ENCODE results near the gene UMPS.
"Not testable (repeated sequence)": the region's sequence is repeated elsewhere in the genome, so short reads cannot be mapped to it uniquely, and the experiment has no call there.

UMPS gene

DNA sequence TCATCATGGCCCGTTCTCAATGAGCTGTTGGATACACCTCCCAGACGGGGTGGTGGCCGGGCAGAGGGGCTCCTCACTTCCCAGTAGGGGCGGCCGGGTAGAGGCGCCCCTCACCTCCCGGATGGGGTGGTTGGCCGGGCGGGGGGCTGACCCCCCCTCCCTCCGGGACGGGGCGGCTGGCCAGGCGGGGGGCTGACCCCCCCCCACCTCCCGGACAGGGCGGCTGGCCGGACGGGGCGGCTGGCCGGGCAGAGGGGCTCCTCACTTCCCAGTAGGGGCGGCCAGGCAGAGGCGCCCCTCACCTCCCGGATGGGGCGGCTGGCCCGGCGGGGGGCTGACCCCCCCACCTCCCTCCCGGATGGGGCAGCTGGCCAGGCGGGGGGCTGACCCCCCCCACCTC, 19.6 kb downstream of the UMPS start:
- WGBS, 2 experiments = 92 to 94% methylated on average over 10 to 14 of the region's 27 CpGs
- H3K4me1 ChIP-seq (ENCODE audit: control insufficient read depth, insufficient read depth, low read length); H3K27ac ChIP-seq (ENCODE audit: insufficient read depth, low read depth, low read length, poor library complexity, severe bottlenecking); H3K9me3 ChIP-seq (ENCODE audit: control insufficient read depth, low read length); H3K27me3 ChIP-seq (ENCODE audit: control insufficient read depth, insufficient read depth, low read length, poor library complexity, severe bottlenecking); H3K4me3 ChIP-seq (ENCODE audit: insufficient read depth, low read depth, low read length): not testable (repeated sequence)
- H3K36me3 ChIP-seq (ENCODE audit: control insufficient read depth, insufficient read depth, low read length) = peaks cover 13% of the 10 kb centered on the region

DNA sequence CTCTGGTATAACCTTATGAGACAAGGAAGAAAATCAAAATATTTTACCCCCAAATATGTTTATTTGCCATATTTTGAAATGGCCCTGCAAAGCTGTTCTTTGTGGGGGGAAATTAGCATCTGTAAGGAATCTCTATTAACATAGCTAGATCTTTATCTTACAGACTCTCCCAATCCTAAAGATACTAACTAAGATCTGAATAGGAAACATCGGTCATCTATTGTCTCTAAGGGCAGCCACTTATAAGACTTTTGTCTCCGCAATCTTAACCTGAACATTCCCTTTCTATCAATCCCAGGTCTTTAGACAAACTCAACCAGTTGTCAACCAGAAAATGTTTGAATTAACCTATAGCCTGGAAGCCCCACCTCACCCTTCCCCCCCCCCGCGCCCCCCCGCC, 21.2 kb downstream of the UMPS start:
- no peaks in the 10 kb centered on the region for H3K27me3 ChIP-seq (ENCODE audit: control insufficient read depth, insufficient read depth, low read length, poor library complexity, severe bottlenecking)
- H3K36me3 ChIP-seq (ENCODE audit: control insufficient read depth, insufficient read depth, low read length) = no peaks in the 10 kb centered on the region
- no peak overlapping the region for H3K4me3 ChIP-seq (ENCODE audit: insufficient read depth, low read depth, low read length)
- no peaks in the 10 kb centered on the region for H3K4me1 ChIP-seq (ENCODE audit: control insufficient read depth, insufficient read depth, low read length)
- no peak overlapping the region for H3K27ac ChIP-seq (ENCODE audit: insufficient read depth, low read depth, low read length, poor library complexity, severe bottlenecking)
- 48 to 70% methylated on average over 2 to 5 of the region's 5 CpGs for WGBS, 2 experiments
- no peaks in the 10 kb centered on the region for H3K9me3 ChIP-seq (ENCODE audit: control insufficient read depth, low read length)

DNA sequence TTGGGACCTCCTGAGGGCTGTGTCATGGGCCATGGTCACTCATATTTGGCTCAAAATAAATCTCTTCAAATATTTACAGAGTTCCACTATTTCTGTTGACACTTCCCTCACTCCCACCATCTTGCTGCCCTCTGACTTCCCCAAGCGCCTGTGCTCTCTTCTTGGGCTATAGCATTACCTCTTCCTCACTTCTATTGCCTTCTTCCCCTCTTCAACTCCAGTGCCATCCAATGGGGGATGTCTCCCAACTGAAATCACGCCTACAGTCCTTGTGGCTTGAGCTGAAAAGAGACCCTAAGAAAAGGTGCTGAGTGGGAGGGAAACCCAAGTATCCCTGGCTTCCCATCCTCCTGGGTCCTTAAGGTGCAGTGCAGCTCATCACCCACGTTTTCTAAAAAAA, 21.8 kb downstream of the UMPS start:
- no peaks in the 10 kb centered on the region for H3K27me3 ChIP-seq (ENCODE audit: control insufficient read depth, insufficient read depth, low read length, poor library complexity, severe bottlenecking)
- H3K27ac ChIP-seq (ENCODE audit: insufficient read depth, low read depth, low read length, poor library complexity, severe bottlenecking) = no peak overlapping the region
- no peak overlapping the region for H3K4me3 ChIP-seq (ENCODE audit: insufficient read depth, low read depth, low read length)
- H3K4me1 ChIP-seq (ENCODE audit: control insufficient read depth, insufficient read depth, low read length) = no peaks in the 10 kb centered on the region
- 93 to 95% methylated on average over 3 of the region's 3 CpGs for WGBS, 2 experiments
- no peaks in the 10 kb centered on the region for H3K36me3 ChIP-seq (ENCODE audit: control insufficient read depth, insufficient read depth, low read length)
- no peaks in the 10 kb centered on the region for H3K9me3 ChIP-seq (ENCODE audit: control insufficient read depth, low read length)

DNA sequence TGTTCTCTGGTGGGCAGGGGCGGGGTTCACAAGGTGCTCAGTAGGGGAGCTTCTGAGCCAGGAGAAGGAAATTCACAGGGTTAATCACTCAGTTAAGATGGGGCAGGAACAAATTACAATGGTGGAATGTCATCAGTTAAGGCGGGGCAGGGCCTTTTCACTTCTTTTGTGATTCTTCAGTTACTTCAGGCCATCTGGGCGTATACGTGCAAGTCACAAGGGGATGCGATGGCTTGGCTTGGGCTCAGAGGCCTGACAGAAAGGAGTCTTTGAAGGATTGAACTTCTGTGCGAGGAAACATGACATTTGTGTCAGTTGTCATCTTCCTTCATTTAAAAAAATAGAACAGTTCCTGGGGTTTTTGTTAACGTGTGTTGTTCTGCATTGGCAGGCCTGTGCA, 27.7 kb downstream of the UMPS start:
- not testable (repeated sequence) for H3K27me3 ChIP-seq (ENCODE audit: control insufficient read depth, insufficient read depth, low read length, poor library complexity, severe bottlenecking); H3K36me3 ChIP-seq (ENCODE audit: control insufficient read depth, insufficient read depth, low read length); H3K27ac ChIP-seq (ENCODE audit: insufficient read depth, low read depth, low read length, poor library complexity, severe bottlenecking); H3K9me3 ChIP-seq (ENCODE audit: control insufficient read depth, low read length); H3K4me3 ChIP-seq (ENCODE audit: insufficient read depth, low read depth, low read length)
- 70 to 74% methylated on average over 7 of the region's 7 CpGs for WGBS, 2 experiments
- peaks cover 12% of the 10 kb centered on the region for H3K4me1 ChIP-seq (ENCODE audit: control insufficient read depth, insufficient read depth, low read length)

DNA sequence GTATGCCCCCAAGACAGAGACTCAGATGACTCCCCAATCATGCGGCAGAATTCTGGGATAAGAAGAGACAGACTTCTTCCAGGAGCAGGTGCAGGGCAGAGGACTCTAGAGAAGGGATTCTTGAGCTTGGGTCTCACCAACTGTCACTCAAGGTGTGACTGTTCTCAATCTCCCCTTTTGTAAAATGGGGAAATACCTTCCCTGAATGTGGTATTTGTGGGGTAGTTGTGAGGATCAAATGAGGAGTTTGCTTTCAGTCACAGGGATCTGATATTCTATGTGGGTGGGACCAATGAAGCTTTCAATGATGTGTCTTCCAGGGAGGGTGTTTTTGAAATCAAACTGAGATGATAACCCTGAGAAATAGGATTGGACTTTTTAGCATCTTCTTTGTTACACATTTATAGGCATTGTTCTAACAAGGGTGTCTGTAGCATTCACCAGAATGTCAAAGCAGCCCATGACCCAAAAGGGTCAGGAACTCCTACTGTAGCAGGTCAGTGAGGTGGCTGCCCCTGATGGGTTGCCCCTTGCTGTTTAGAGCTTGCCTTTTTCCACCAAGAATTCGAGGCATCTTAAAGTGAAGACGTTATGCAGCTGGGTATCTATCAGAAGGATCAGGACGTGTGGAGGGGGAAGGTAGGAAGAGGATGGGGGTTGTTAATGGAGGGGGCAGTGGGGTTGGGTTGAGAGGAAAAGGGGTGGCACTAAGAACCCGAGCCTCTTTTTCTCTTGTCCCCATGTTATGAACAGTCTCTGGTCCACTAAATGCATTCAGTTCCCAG, 28.8 kb downstream of the UMPS start:
- Histone ChIP-seq H3K36me3 (ENCODE audit: control insufficient read depth, insufficient read depth, low read length) (no peaks in the 10 kb centered on the region), H3K27ac (ENCODE audit: insufficient read depth, low read depth, low read length, poor library complexity, severe bottlenecking) (no peak overlapping the region), H3K9me3 (ENCODE audit: control insufficient read depth, low read length) (no peaks in the 10 kb centered on the region), H3K4me1 (ENCODE audit: control insufficient read depth, insufficient read depth, low read length) (peaks cover 12% of the 10 kb centered on the region), H3K27me3 (ENCODE audit: control insufficient read depth, insufficient read depth, low read length, poor library complexity, severe bottlenecking) (no peaks in the 10 kb centered on the region), H3K4me3 (ENCODE audit: insufficient read depth, low read depth, low read length) (no peak overlapping the region)
- 75 to 84% methylated on average over 5 of the region's 5 CpGs for WGBS, 2 experiments

DNA sequence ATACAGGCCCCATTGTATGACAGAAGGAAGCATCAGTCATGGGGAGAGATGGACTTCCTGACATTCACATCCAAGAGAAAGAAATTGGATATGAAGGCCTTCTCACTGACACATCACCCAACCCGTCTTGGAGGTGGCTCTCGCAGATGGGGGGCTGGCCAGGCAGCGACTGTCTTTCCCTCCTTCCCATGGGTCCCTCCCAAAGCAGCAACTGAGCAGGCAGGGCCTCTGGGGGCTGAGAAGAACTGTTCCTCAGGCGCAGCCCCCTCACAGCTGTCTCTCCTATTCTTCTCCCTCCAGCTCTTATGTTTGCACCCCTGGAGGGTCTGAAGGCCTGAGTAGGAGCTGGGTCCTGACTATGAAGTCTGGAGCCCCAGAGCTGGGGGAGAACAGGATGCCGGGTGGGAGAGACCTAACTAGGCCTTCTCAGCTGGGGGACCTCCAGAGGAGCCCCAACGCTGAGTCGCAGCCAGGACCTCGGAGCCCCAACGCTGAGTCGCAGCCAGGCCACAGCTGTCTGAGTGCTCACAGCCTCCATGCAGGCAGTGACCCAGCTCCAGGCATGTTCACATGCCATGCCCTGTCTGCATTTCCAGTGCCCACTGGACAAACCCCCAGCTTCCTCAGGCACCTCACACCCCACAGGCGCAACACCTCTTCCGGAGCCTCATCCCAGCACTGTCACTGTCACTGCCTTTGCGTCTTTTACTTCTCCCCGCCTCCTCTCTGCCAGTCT, 29.6 kb downstream of the UMPS start:
- Histone ChIP-seq H3K36me3 (ENCODE audit: control insufficient read depth, insufficient read depth, low read length) (no peaks in the 10 kb centered on the region), H3K4me3 (ENCODE audit: insufficient read depth, low read depth, low read length) (no peak overlapping the region), H3K4me1 (ENCODE audit: control insufficient read depth, insufficient read depth, low read length) (peaks cover 12% of the 10 kb centered on the region), H3K27me3 (ENCODE audit: control insufficient read depth, insufficient read depth, low read length, poor library complexity, severe bottlenecking) (no peaks in the 10 kb centered on the region), H3K27ac (ENCODE audit: insufficient read depth, low read depth, low read length, poor library complexity, severe bottlenecking) (no peak overlapping the region), H3K9me3 (ENCODE audit: control insufficient read depth, low read length) (no peaks in the 10 kb centered on the region)
- WGBS, 2 experiments = 90 to 92% methylated on average over 14 of the region's 14 CpGs

DNA sequence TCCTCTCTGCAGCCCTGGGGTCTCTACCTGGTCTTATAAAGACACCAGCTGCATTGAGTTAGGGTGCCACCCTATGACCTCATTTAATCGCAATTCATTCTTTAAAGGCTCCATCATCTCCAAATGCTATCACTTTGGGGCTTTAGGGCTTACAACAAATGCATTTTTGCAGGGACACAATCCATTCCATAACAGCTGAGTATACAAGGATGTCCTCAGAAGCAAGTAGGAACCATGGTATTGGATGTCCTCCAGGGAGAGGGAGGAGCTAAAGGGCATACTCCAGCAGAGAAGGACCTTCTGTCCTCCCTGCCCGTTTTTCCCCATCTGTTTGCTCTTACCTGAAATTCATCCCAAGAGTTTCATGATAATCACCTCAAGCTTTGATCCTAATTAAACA, 30.3 kb downstream of the UMPS start:
- peaks cover 12% of the 10 kb centered on the region for H3K4me1 ChIP-seq (ENCODE audit: control insufficient read depth, insufficient read depth, low read length)
- H3K27ac ChIP-seq (ENCODE audit: insufficient read depth, low read depth, low read length, poor library complexity, severe bottlenecking) = no peak overlapping the region
- no peaks in the 10 kb centered on the region for H3K36me3 ChIP-seq (ENCODE audit: control insufficient read depth, insufficient read depth, low read length)
- no peak overlapping the region for H3K4me3 ChIP-seq (ENCODE audit: insufficient read depth, low read depth, low read length)
- 75 to 82% methylated on average over 2 of the region's 2 CpGs for WGBS, 2 experiments
- no peaks in the 10 kb centered on the region for H3K9me3 ChIP-seq (ENCODE audit: control insufficient read depth, low read length)
- no peaks in the 10 kb centered on the region for H3K27me3 ChIP-seq (ENCODE audit: control insufficient read depth, insufficient read depth, low read length, poor library complexity, severe bottlenecking)

DNA sequence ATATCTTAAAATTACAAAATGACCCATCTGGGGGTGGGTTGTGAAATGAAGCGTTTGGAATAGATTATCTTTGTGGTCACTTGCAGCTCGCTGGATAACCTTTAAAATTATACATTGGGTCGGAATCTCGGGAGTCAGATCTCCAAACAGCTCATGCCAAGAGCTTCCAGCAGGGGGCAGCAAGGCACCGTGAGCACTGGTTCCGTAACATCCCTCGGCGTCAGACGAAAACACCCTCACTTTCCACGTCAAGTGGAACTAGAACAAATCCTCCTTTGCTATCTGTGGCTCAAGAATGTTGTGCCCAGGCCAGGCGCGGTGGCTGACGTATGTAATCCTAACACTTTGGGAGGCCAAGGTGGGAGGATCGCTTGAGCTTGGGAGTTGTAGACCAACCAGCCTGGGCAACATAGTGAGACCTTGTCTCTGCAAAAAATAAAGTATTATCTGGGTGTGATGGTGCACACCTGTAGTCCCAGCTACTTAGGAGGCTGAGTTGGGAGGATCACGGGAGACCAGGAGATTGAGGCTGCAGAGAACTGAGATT, 31.1 kb downstream of the UMPS start:
- Histone ChIP-seq H3K27ac (ENCODE audit: insufficient read depth, low read depth, low read length, poor library complexity, severe bottlenecking) (no peak overlapping the region), H3K4me1 (ENCODE audit: control insufficient read depth, insufficient read depth, low read length) (peaks cover 12% of the 10 kb centered on the region), H3K36me3 (ENCODE audit: control insufficient read depth, insufficient read depth, low read length) (no peaks in the 10 kb centered on the region), H3K27me3 (ENCODE audit: control insufficient read depth, insufficient read depth, low read length, poor library complexity, severe bottlenecking) (no peaks in the 10 kb centered on the region), H3K4me3 (ENCODE audit: insufficient read depth, low read depth, low read length) (no peak overlapping the region), H3K9me3 (ENCODE audit: control insufficient read depth, low read length) (no peaks in the 10 kb centered on the region)
- WGBS, 2 experiments = 39 to 43% methylated on average over 15 of the region's 15 CpGs

DNA sequence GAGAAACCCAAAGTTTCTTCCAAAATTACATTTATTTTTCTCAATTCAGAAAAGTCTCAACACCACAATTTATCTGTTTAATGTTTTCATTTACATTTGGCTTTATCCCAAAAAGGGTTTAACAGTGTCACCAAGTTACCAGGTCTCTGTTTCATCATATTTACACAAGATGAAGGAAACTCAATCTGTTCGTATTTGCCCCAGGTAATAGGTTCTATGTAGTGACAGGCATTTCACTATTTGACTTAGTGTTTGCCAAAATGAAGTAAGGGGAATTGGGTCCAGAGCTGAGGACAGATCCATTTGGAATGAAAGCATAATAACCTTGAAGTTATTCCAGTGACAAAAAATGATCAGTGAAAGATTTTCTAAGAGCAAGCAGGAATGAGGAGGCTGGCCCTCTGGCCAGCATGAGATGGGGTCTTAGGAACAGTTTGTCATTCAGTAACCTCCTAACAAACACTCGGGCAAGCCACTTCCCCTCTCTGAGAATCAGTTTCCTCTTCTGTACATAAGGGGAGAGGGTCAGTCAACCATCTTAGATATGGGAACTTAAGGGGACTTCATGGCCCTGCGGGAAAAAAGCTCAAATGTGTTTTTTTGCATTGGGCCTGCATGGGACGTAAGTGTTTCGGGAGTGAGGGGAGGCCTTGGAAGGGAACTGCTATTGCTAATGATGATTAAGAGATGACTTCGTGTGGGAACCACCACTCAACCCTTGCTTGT, 31.8 kb downstream of the UMPS start:
- no peak overlapping the region for H3K27ac ChIP-seq (ENCODE audit: insufficient read depth, low read depth, low read length, poor library complexity, severe bottlenecking)

DNA sequence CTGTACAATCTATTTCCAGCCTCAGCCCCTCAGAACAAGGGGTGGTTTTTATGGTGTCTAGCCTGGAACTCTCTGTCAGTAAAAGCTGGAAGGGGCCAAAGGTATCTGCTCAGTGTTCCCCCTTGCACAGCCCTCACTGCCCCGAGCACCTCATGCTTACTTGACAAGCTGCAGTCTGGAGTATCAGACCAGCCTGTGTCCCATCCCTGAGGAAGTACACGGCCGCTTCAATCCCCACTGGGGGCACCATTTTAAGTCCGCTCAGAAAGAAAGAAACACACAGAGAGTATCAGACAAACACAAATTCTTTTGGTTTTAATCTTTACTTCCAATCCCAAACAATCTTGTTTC, 32.4 kb downstream of the UMPS start:
- H3K36me3 ChIP-seq (ENCODE audit: control insufficient read depth, insufficient read depth, low read length) = no peaks in the 10 kb centered on the region
- no peaks in the 10 kb centered on the region for H3K27me3 ChIP-seq (ENCODE audit: control insufficient read depth, insufficient read depth, low read length, poor library complexity, severe bottlenecking)

More for the DNA sequence above, 31.8 kb downstream of the UMPS start:
- H3K27me3 ChIP-seq (ENCODE audit: control insufficient read depth, insufficient read depth, low read length, poor library complexity, severe bottlenecking) = no peaks in the 10 kb centered on the region
- WGBS, 2 experiments = 89 to 95% methylated on average over 5 to 6 of the region's 6 CpGs
- H3K9me3 ChIP-seq (ENCODE audit: control insufficient read depth, low read length) = no peaks in the 10 kb centered on the region
- no peaks in the 10 kb centered on the region for H3K36me3 ChIP-seq (ENCODE audit: control insufficient read depth, insufficient read depth, low read length)
- H3K4me1 ChIP-seq (ENCODE audit: control insufficient read depth, insufficient read depth, low read length) = peaks cover 12% of the 10 kb centered on the region
- H3K4me3 ChIP-seq (ENCODE audit: insufficient read depth, low read depth, low read length) = no peak overlapping the region

More for the DNA sequence above, 32.4 kb downstream of the UMPS start:
- H3K4me1 ChIP-seq (ENCODE audit: control insufficient read depth, insufficient read depth, low read length) = peaks cover 12% of the 10 kb centered on the region
- 91 to 92% methylated on average over 4 of the region's 4 CpGs for WGBS, 2 experiments
- no peaks in the 10 kb centered on the region for H3K9me3 ChIP-seq (ENCODE audit: control insufficient read depth, low read length)
- H3K4me3 ChIP-seq (ENCODE audit: insufficient read depth, low read depth, low read length) = no peak overlapping the region
- no peak overlapping the region for H3K27ac ChIP-seq (ENCODE audit: insufficient read depth, low read depth, low read length, poor library complexity, severe bottlenecking)

All from ectodermal cell (in vitro differentiated cells).